Measurements from ENCODE around the gene PLEKHM2.
A peak's percentile ranks its signal among the peaks of the same experiment; 100 is the strongest.

PLEKHM2 gene

GRCh38 chr1:15760520-15761211 is 76.5 kb downstream of the PLEKHM2 start:
- no peak for TF ChIP-seq CEBPB (IDR thresholded peaks at IDR 0.05)
- no peak for TF ChIP-seq FOXM1 (IDR thresholded peaks at IDR 0.05; ENCODE audit: borderline replicate concordance, low read depth)
- no peak for TF ChIP-seq USF1 (IDR thresholded peaks at IDR 0.05)
- no peak for TF ChIP-seq YY1 (IDR thresholded peaks at IDR 0.05; ENCODE audit: low read depth)
- TF ChIP-seq CREB1 (IDR thresholded peaks at IDR 0.05; ENCODE audit: low read depth), result no peak

GRCh38 chr1:15761366-15762128 is 77.4 kb downstream of the PLEKHM2 start:
- TF ChIP-seq TCF12 (IDR thresholded peaks at IDR 0.05; ENCODE audit: low read depth), result no peak
- no peak for TF ChIP-seq USF1 (IDR thresholded peaks at IDR 0.05)
- TF ChIP-seq EP300 (IDR thresholded peaks at IDR 0.05; ENCODE audit: borderline replicate concordance), result no peak
- TF ChIP-seq TEAD4 (IDR thresholded peaks at IDR 0.05), result no peak
- TF ChIP-seq TAF1 (IDR thresholded peaks at IDR 0.05; ENCODE audit: low read depth), result no peak
- TF ChIP-seq MAX (IDR thresholded peaks at IDR 0.05), result no peak
- no peak for TF ChIP-seq ZBTB7A (IDR thresholded peaks at IDR 0.05; ENCODE audit: low read depth)
- TF ChIP-seq RAD21 (IDR thresholded peaks at IDR 0.05; ENCODE audit: low read depth), result no peak
- TF ChIP-seq CREB1 (IDR thresholded peaks at IDR 0.05; ENCODE audit: low read depth), result no peak

GRCh38 chr1:15762546-15762945 is 78.4 kb downstream of the PLEKHM2 start:
- TF ChIP-seq RAD21 (IDR thresholded peaks at IDR 0.05; ENCODE audit: low read depth), result no peak
- no peak for TF ChIP-seq MAX (IDR thresholded peaks at IDR 0.05)
- TF ChIP-seq TCF12 (IDR thresholded peaks at IDR 0.05; ENCODE audit: low read depth), result no peak
- TF ChIP-seq TAF1 (IDR thresholded peaks at IDR 0.05; ENCODE audit: low read depth), result no peak
- TF ChIP-seq EGR1 (IDR thresholded peaks at IDR 0.05), result no peak
- TF ChIP-seq NFIC (IDR thresholded peaks at IDR 0.05), result no peak
- no peak for TF ChIP-seq TEAD4 (IDR thresholded peaks at IDR 0.05)
- no peak for TF ChIP-seq FOXM1 (IDR thresholded peaks at IDR 0.05; ENCODE audit: borderline replicate concordance, low read depth)
- no peak for TF ChIP-seq ZBTB7A (IDR thresholded peaks at IDR 0.05; ENCODE audit: low read depth)
- no peak for TF ChIP-seq USF1 (IDR thresholded peaks at IDR 0.05)

- TF ChIP-seq CREB1 (IDR thresholded peaks at IDR 0.05; ENCODE audit: low read depth) (no peak), MAX (IDR thresholded peaks at IDR 0.05) (peak; percentile 16; the same call in 1 of the 2 replicates), NFIC (IDR thresholded peaks at IDR 0.05) (no peak), ZBTB7A (IDR thresholded peaks at IDR 0.05; ENCODE audit: low read depth) (0 out of 2 replicates have a peak, but pooled peaks have one; percentile 45)
Measured at GRCh38 chr1:15764269-15764764, 80.2 kb downstream of the PLEKHM2 start.

GRCh38 chr1:15764890-15765289 is 80.8 kb downstream of the PLEKHM2 start:
- TF ChIP-seq TEAD4 (IDR thresholded peaks at IDR 0.05) (no peak), REST (IDR thresholded peaks at IDR 0.05; ENCODE audit: low read depth) (no peak), NFIC (IDR thresholded peaks at IDR 0.05) (no peak), EGR1 (IDR thresholded peaks at IDR 0.05) (no peak), CREB1 (IDR thresholded peaks at IDR 0.05; ENCODE audit: low read depth) (no peak), FOXM1 (IDR thresholded peaks at IDR 0.05; ENCODE audit: borderline replicate concordance, low read depth) (no peak), USF1 (IDR thresholded peaks at IDR 0.05) (no peak), TAF1 (IDR thresholded peaks at IDR 0.05; ENCODE audit: low read depth) (no peak), TCF12 (IDR thresholded peaks at IDR 0.05; ENCODE audit: low read depth) (no peak), YY1 (IDR thresholded peaks at IDR 0.05; ENCODE audit: low read depth) (no peak), CEBPB (IDR thresholded peaks at IDR 0.05) (no peak), MAX (IDR thresholded peaks at IDR 0.05) (no peak), EP300 (IDR thresholded peaks at IDR 0.05; ENCODE audit: borderline replicate concordance) (no peak), RAD21 (IDR thresholded peaks at IDR 0.05; ENCODE audit: low read depth) (no peak), ZBTB7A (IDR thresholded peaks at IDR 0.05; ENCODE audit: low read depth) (no peak)
